ENCODE data around the gene CREB5.

The CREB5 gene

GRCh38 chr7:28570113-28570969, 158.0 kb downstream of the CREB5 start:
- no peak overlapping the region for H3K4me3 Mint-ChIP-seq
- peaks cover 3% of the 10 kb centered on the region for H3K27me3 Mint-ChIP-seq
- H3K9me3 Mint-ChIP-seq (ENCODE audit: low read depth), result no peaks in the 10 kb centered on the region
- H3K36me3 Mint-ChIP-seq, result no peaks in the 10 kb centered on the region
- H3K27ac Mint-ChIP-seq, result no peak overlapping the region
- peaks cover 4% of the 10 kb centered on the region for H3K4me1 Mint-ChIP-seq (ENCODE audit: low read depth)

- H3K27me3 Mint-ChIP-seq, result peaks cover 3% of the 10 kb centered on the region
- no peak overlapping the region for H3K4me3 Mint-ChIP-seq
- no peak overlapping the region for H3K27ac Mint-ChIP-seq
- peaks cover 4% of the 10 kb centered on the region for H3K4me1 Mint-ChIP-seq (ENCODE audit: low read depth)
- H3K36me3 Mint-ChIP-seq, result no peaks in the 10 kb centered on the region
- H3K9me3 Mint-ChIP-seq (ENCODE audit: low read depth), result no peaks in the 10 kb centered on the region
Measured at GRCh38 chr7:28570970-28571288, 158.6 kb downstream of the CREB5 start.

- Mint-ChIP-seq H3K36me3 (no peaks in the 10 kb centered on the region), H3K9me3 (ENCODE audit: low read depth) (no peaks in the 10 kb centered on the region), H3K4me3 (no peak overlapping the region), H3K4me1 (ENCODE audit: low read depth) (peaks cover 4% of the 10 kb centered on the region), H3K27me3 (peaks cover 3% of the 10 kb centered on the region), H3K27ac (no peak overlapping the region)
Measured at GRCh38 chr7:28571405-28571804, 159.1 kb downstream of the CREB5 start.

GRCh38 chr7:28572321-28573058, 160.2 kb downstream of the CREB5 start:
- H3K9me3 Mint-ChIP-seq (ENCODE audit: low read depth), result no peaks in the 10 kb centered on the region
- no peak overlapping the region for H3K4me3 Mint-ChIP-seq
- no peak overlapping the region for H3K27ac Mint-ChIP-seq
- peaks cover 3% of the 10 kb centered on the region for H3K27me3 Mint-ChIP-seq
- H3K4me1 Mint-ChIP-seq (ENCODE audit: low read depth), result peaks cover 4% of the 10 kb centered on the region
- H3K36me3 Mint-ChIP-seq, result no peaks in the 10 kb centered on the region

- no peaks in the 10 kb centered on the region for H3K9me3 Mint-ChIP-seq (ENCODE audit: low read depth)
- no peak overlapping the region for H3K27ac Mint-ChIP-seq
- H3K4me3 Mint-ChIP-seq, result no peak overlapping the region
- H3K36me3 Mint-ChIP-seq, result no peaks in the 10 kb centered on the region
- peaks cover 3% of the 10 kb centered on the region for H3K27me3 Mint-ChIP-seq
- peaks cover 4% of the 10 kb centered on the region for H3K4me1 Mint-ChIP-seq (ENCODE audit: low read depth)
Measured at GRCh38 chr7:28573059-28573553, 160.8 kb downstream of the CREB5 start.

- peaks cover 3% of the 10 kb centered on the region for H3K27me3 Mint-ChIP-seq
- no peak overlapping the region for H3K27ac Mint-ChIP-seq
- H3K36me3 Mint-ChIP-seq, result no peaks in the 10 kb centered on the region
- no peak overlapping the region for H3K4me3 Mint-ChIP-seq
- H3K9me3 Mint-ChIP-seq (ENCODE audit: low read depth), result no peaks in the 10 kb centered on the region
- peaks cover 2% of the 10 kb centered on the region for H3K4me1 Mint-ChIP-seq (ENCODE audit: low read depth)
Measured at GRCh38 chr7:28573651-28574301, 161.5 kb downstream of the CREB5 start.

GRCh38 chr7:28575241-28575643, 162.9 kb downstream of the CREB5 start:
- Mint-ChIP-seq H3K27ac (no peak overlapping the region), H3K9me3 (ENCODE audit: low read depth) (no peaks in the 10 kb centered on the region), H3K4me3 (no peak overlapping the region), H3K36me3 (no peaks in the 10 kb centered on the region), H3K27me3 (peaks cover 3% of the 10 kb centered on the region), H3K4me1 (ENCODE audit: low read depth) (no peaks in the 10 kb centered on the region)

GRCh38 chr7:28576656-28577055, 164.3 kb downstream of the CREB5 start:
- Mint-ChIP-seq H3K27me3 (no peaks in the 10 kb centered on the region), H3K4me1 (ENCODE audit: low read depth) (peaks cover 10% of the 10 kb centered on the region), H3K36me3 (no peaks in the 10 kb centered on the region), H3K27ac (no peak overlapping the region), H3K4me3 (no peak overlapping the region), H3K9me3 (ENCODE audit: low read depth) (no peaks in the 10 kb centered on the region)

- no peak overlapping the region for H3K4me3 Mint-ChIP-seq
- H3K36me3 Mint-ChIP-seq, result no peaks in the 10 kb centered on the region
- H3K4me1 Mint-ChIP-seq (ENCODE audit: low read depth), result peaks cover 13% of the 10 kb centered on the region
- no peaks in the 10 kb centered on the region for H3K9me3 Mint-ChIP-seq (ENCODE audit: low read depth)
- H3K27me3 Mint-ChIP-seq, result no peaks in the 10 kb centered on the region
- H3K27ac Mint-ChIP-seq, result no peak overlapping the region
Measured at GRCh38 chr7:28579571-28579970, 167.3 kb downstream of the CREB5 start.

GRCh38 chr7:28580665-28581064, 168.3 kb downstream of the CREB5 start:
- Mint-ChIP-seq H3K9me3 (ENCODE audit: low read depth) (no peaks in the 10 kb centered on the region), H3K36me3 (no peaks in the 10 kb centered on the region), H3K4me3 (no peak overlapping the region), H3K27ac (no peak overlapping the region), H3K4me1 (ENCODE audit: low read depth) (peaks cover 13% of the 10 kb centered on the region), H3K27me3 (no peaks in the 10 kb centered on the region)

- Mint-ChIP-seq H3K27me3 (no peaks in the 10 kb centered on the region), H3K36me3 (no peaks in the 10 kb centered on the region), H3K27ac (no peak overlapping the region), H3K4me1 (ENCODE audit: low read depth) (peaks cover 13% of the 10 kb centered on the region), H3K4me3 (no peak overlapping the region), H3K9me3 (ENCODE audit: low read depth) (no peaks in the 10 kb centered on the region)
Measured at GRCh38 chr7:28581351-28581750, 169.0 kb downstream of the CREB5 start.

- H3K27ac Mint-ChIP-seq, result no peak overlapping the region
- H3K4me1 Mint-ChIP-seq (ENCODE audit: low read depth), result peaks cover 13% of the 10 kb centered on the region
- no peak overlapping the region for H3K4me3 Mint-ChIP-seq
- no peaks in the 10 kb centered on the region for H3K36me3 Mint-ChIP-seq
- no peaks in the 10 kb centered on the region for H3K27me3 Mint-ChIP-seq
- H3K9me3 Mint-ChIP-seq (ENCODE audit: low read depth), result no peaks in the 10 kb centered on the region
Measured at GRCh38 chr7:28582226-28582625, 169.9 kb downstream of the CREB5 start.

- Mint-ChIP-seq H3K4me3 (no peak overlapping the region), H3K36me3 (no peaks in the 10 kb centered on the region), H3K27me3 (no peaks in the 10 kb centered on the region), H3K4me1 (ENCODE audit: low read depth) (peaks cover 13% of the 10 kb centered on the region), H3K9me3 (ENCODE audit: low read depth) (no peaks in the 10 kb centered on the region), H3K27ac (no peak overlapping the region)
Measured at GRCh38 chr7:28584235-28584634, 171.9 kb downstream of the CREB5 start.

- no peak overlapping the region for H3K27ac Mint-ChIP-seq
- peaks cover 13% of the 10 kb centered on the region for H3K4me1 Mint-ChIP-seq (ENCODE audit: low read depth)
- H3K27me3 Mint-ChIP-seq, result no peaks in the 10 kb centered on the region
- H3K9me3 Mint-ChIP-seq (ENCODE audit: low read depth), result no peaks in the 10 kb centered on the region
- no peak overlapping the region for H3K4me3 Mint-ChIP-seq
- no peaks in the 10 kb centered on the region for H3K36me3 Mint-ChIP-seq
Measured at GRCh38 chr7:28586736-28587135, 174.4 kb downstream of the CREB5 start.

GRCh38 chr7:28587211-28587610, 174.9 kb downstream of the CREB5 start:
- no peak overlapping the region for H3K4me3 Mint-ChIP-seq
- no peaks in the 10 kb centered on the region for H3K27me3 Mint-ChIP-seq
- peaks cover 15% of the 10 kb centered on the region for H3K4me1 Mint-ChIP-seq (ENCODE audit: low read depth)
- no peak overlapping the region for H3K27ac Mint-ChIP-seq
- no peaks in the 10 kb centered on the region for H3K36me3 Mint-ChIP-seq
- H3K9me3 Mint-ChIP-seq (ENCODE audit: low read depth), result no peaks in the 10 kb centered on the region

Measured in activated naive CD8-positive, alpha-beta T cell (primary cell).